ENCODE data around the gene CYBC1.

- TF ChIP-seq CTCF (IDR thresholded peaks at IDR 0.05) (no peak), POLR2A (IDR thresholded peaks at IDR 0.05) (no peak)
Observed at GRCh38 chr17:82408938-82409318, 41.6 kb downstream of the CYBC1 start.
